MM.1S (cell line): ENCODE data around the gene STK32C.

ENCODE experiments used
- CTCF ChIP-seq: fragments of 300-600 bp; sonication (generic); IDR thresholded peaks from 2 replicates; pipeline ENCODE4 v1.5.1; 2016; ENCODE audit warnings: antibody characterized with exemption, low read length, mixed read lengths
- EZH2 ChIP-seq: fragments of 300-600 bp; sonication (generic); optimal IDR thresholded peaks from 2 replicates; pipeline ENCODE3; 2017; ENCODE audit warnings: low read depth, mild to moderate bottlenecking, antibody characterized with exemption, low read length, mixed read lengths
- EZH2phosphoT487 ChIP-seq: fragments of 300-600 bp; sonication (generic); IDR thresholded peaks from 2 replicates; pipeline ENCODE4 v1.6.1; 2018; ENCODE audit warnings: antibody characterized with exemption, low read length

- TF ChIP-seq CTCF: no peak
- no peak for TF ChIP-seq EZH2
- TF ChIP-seq EZH2phosphoT487: no peak
Measured at GRCh38 chr10:132258423-132258822, 49.3 kb downstream of the STK32C start.
